HepG2 (cell line): Measurements from ENCODE around the gene GPR137. TPM values are rescaled to one million over a fixed set of nuclear protein-coding genes. Genes with fewer than 3 reads are reported as not detected.

Source experiments
- FOXO1 ChIP-seq: sonication (generic); formaldehyde crosslinking; IDR thresholded peaks from 2 replicates; pipeline ENCODE4 v1.4.0; 2020; ENCODE audit warnings: missing genetic modification reagents
- HDAC1 ChIP-seq: sonication (generic); formaldehyde crosslinking; IDR thresholded peaks from 2 replicates; pipeline ENCODE4 v1.5.1; 2020; ENCODE audit warnings: mild to moderate bottlenecking, missing genetic modification reagents
- JARID2 ChIP-seq: sonication (generic); formaldehyde crosslinking; IDR thresholded peaks from 2 replicates; pipeline ENCODE4 v1.8.1; 2023; ENCODE audit warnings: missing genetic modification reagents, inconsistent platforms; ENCODE audit not compliant: insufficient replicate concordance
- KDM6A ChIP-seq: IDR thresholded peaks from 2 replicates; pipeline ENCODE4 v1.6.1; 2016; ENCODE audit warnings: low read depth
- MIER3 ChIP-seq: IDR thresholded peaks from 2 replicates; pipeline ENCODE4 v1.6.1; 2016; ENCODE audit warnings: missing compliant biosample characterization, borderline replicate concordance
- NFE2L1 ChIP-seq: sonication (generic); formaldehyde crosslinking; IDR thresholded peaks from 2 replicates; pipeline ENCODE4 v1.4.0; 2020; ENCODE audit warnings: missing genetic modification reagents, mild to moderate bottlenecking, borderline replicate concordance
- PITX1 ChIP-seq: sonication (generic); formaldehyde crosslinking; IDR thresholded peaks from 2 replicates; pipeline ENCODE4 v1.5.1; 2020; ENCODE audit warnings: mild to moderate bottlenecking, missing genetic modification reagents
- RNF2 ChIP-seq: fragments of 450-650 bp; conservative IDR thresholded peaks from 2 replicates; pipeline ENCODE4 v1.6.1; 2016; ENCODE audit warnings: low read depth
- SPEN ChIP-seq: sonication (generic); formaldehyde crosslinking; IDR thresholded peaks from 2 replicates; pipeline ENCODE4 v1.5.1; 2020; ENCODE audit warnings: low read depth, mild to moderate bottlenecking, missing genetic modification reagents
- ZNF484 ChIP-seq: sonication (generic); formaldehyde crosslinking; IDR thresholded peaks from 2 replicates; pipeline ENCODE4 v1.5.1; 2020; ENCODE audit warnings: mild to moderate bottlenecking, low read depth, missing genetic modification reagents, borderline replicate concordance
- ZNF562 ChIP-seq: sonication (generic); formaldehyde crosslinking; IDR thresholded peaks from 2 replicates; pipeline ENCODE4 v1.8.0; 2022; ENCODE audit warnings: missing genetic modification reagents, borderline replicate concordance
- ZNF720 ChIP-seq: sonication (generic); formaldehyde crosslinking; IDR thresholded peaks from 2 replicates; pipeline ENCODE4 v1.4.0; 2020; ENCODE audit warnings: missing genetic modification reagents
- ZNF776 ChIP-seq: sonication (generic); formaldehyde crosslinking; IDR thresholded peaks from 2 replicates; pipeline ENCODE4 v1.4.0; 2020; ENCODE audit warnings: mild to moderate bottlenecking, missing genetic modification reagents
- polyA plus RNA-seq, 8 experiments: library from polyadenylated mRNA; depleted of rRNA in 3 of 8; stranded (reverse) in 7 of 8; unstranded in 1 of 8; fragments of >200 nt; fragmentation: Illumina TruSeq in 4 of 8; extraction: Trizol in 4 of 8; gene quantifications; 2 replicates each; pipeline versions ENCODE4 v1.2.1 to v1.2.3, GENCODE V29; 2011 to 2016; ENCODE audit warnings: low read depth in 4 of 8, missing spikeins in 1 of 8, mixed read lengths in 1 of 8; ENCODE audit not compliant: insufficient read depth in 1 of 8
- total RNA-seq, 5 experiments: library from RNA; depleted of rRNA; stranded (reverse); fragments of >200 nt; fragmentation: Illumina TruSeq; extraction: Trizol; gene quantifications; 2 replicates each; pipeline ENCODE4 v1.2.3, GENCODE V29; 2016; ENCODE audit warnings: low read depth in 1 of 5
- TF ChIP-seq, protein P1 (sequence below): sonication (generic); formaldehyde crosslinking; IDR thresholded peaks from 2 replicates; pipeline ENCODE4 v1.5.0; 2020; ENCODE audit warnings: mild to moderate bottlenecking, missing genetic modification reagents, borderline replicate concordance
- TF ChIP-seq, protein P2 (sequence below): sonication (generic); formaldehyde crosslinking; IDR thresholded peaks from 2 replicates; pipeline ENCODE4; 2020; ENCODE audit warnings: missing genetic modification reagents, mild to moderate bottlenecking, borderline replicate concordance
- TF ChIP-seq, protein P3 (sequence below): sonication (generic); formaldehyde crosslinking; IDR thresholded peaks from 2 replicates; pipeline ENCODE4 v1.5.1; 2020; ENCODE audit warnings: missing genetic modification reagents, mild to moderate bottlenecking, borderline replicate concordance
- TF ChIP-seq, protein P4 (sequence below): IDR thresholded peaks from 2 replicates; pipeline ENCODE4 v1.6.1; 2016; ENCODE audit warnings: mild to moderate bottlenecking
- TF ChIP-seq, protein P5 (sequence below): sonication (generic); formaldehyde crosslinking; IDR thresholded peaks from 2 replicates; pipeline ENCODE4 v1.4.0; 2020; ENCODE audit warnings: mild to moderate bottlenecking, missing genetic modification reagents

GPR137 gene
- total and polyA plus RNA-seq, 2 of the 13 experiments (the other 11 are each of a cell fraction or from before 2014, with no cell fraction given) = 8.5 to 13.2 TPM

- TF ChIP-seq, protein P1, sequence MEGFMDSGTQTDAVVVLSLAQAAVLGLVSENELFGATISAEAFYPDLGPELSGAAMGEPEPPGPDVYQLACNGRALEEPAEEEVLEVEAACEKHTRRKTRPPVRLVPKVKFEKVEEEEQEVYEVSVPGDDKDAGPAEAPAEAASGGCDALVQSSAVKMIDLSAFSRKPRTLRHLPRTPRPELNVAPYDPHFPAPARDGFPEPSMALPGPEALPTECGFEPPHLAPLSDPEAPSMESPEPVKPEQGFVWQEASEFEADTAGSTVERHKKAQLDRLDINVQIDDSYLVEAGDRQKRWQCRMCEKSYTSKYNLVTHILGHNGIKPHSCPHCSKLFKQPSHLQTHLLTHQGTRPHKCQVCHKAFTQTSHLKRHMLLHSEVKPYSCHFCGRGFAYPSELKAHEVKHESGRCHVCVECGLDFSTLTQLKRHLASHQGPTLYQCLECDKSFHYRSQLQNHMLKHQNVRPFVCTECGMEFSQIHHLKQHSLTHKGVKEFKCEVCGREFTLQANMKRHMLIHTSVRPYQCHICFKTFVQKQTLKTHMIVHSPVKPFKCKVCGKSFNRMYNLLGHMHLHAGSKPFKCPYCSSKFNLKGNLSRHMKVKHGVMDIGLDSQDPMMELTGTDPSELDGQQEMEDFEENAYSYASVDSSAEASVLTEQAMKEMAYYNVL = no peak
- no peak for TF ChIP-seq JARID2 (CRISPR knock-in tag)
- TF ChIP-seq, protein P2, sequence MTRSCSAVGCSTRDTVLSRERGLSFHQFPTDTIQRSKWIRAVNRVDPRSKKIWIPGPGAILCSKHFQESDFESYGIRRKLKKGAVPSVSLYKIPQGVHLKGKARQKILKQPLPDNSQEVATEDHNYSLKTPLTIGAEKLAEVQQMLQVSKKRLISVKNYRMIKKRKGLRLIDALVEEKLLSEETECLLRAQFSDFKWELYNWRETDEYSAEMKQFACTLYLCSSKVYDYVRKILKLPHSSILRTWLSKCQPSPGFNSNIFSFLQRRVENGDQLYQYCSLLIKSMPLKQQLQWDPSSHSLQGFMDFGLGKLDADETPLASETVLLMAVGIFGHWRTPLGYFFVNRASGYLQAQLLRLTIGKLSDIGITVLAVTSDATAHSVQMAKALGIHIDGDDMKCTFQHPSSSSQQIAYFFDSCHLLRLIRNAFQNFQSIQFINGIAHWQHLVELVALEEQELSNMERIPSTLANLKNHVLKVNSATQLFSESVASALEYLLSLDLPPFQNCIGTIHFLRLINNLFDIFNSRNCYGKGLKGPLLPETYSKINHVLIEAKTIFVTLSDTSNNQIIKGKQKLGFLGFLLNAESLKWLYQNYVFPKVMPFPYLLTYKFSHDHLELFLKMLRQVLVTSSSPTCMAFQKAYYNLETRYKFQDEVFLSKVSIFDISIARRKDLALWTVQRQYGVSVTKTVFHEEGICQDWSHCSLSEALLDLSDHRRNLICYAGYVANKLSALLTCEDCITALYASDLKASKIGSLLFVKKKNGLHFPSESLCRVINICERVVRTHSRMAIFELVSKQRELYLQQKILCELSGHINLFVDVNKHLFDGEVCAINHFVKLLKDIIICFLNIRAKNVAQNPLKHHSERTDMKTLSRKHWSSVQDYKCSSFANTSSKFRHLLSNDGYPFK = no peak
- no peak; the same call in 1 of the 2 replicates for TF ChIP-seq KDM6A (CRISPR knock-in tag)
- TF ChIP-seq ZNF720 (CRISPR knock-in tag) = no peak
- TF ChIP-seq RNF2 = no peak
- no peak for TF ChIP-seq ZNF562
- TF ChIP-seq FOXO1 (CRISPR knock-in tag) = no peak
- no peak for TF ChIP-seq MIER3 (CRISPR knock-in tag)
- 0 out of 2 replicates have a peak, but pooled peaks have one; percentile 40 for TF ChIP-seq HDAC1 (CRISPR knock-in tag)
- TF ChIP-seq ZNF776 (CRISPR knock-in tag) = 0 out of 2 replicates have a peak, but pooled peaks have one; percentile 64
- no peak for TF ChIP-seq NFE2L1 (CRISPR knock-in tag)
- TF ChIP-seq, protein P3, sequence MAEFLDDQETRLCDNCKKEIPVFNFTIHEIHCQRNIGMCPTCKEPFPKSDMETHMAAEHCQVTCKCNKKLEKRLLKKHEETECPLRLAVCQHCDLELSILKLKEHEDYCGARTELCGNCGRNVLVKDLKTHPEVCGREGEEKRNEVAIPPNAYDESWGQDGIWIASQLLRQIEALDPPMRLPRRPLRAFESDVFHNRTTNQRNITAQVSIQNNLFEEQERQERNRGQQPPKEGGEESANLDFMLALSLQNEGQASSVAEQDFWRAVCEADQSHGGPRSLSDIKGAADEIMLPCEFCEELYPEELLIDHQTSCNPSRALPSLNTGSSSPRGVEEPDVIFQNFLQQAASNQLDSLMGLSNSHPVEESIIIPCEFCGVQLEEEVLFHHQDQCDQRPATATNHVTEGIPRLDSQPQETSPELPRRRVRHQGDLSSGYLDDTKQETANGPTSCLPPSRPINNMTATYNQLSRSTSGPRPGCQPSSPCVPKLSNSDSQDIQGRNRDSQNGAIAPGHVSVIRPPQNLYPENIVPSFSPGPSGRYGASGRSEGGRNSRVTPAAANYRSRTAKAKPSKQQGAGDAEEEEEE = no peak
- TF ChIP-seq, protein P4, sequence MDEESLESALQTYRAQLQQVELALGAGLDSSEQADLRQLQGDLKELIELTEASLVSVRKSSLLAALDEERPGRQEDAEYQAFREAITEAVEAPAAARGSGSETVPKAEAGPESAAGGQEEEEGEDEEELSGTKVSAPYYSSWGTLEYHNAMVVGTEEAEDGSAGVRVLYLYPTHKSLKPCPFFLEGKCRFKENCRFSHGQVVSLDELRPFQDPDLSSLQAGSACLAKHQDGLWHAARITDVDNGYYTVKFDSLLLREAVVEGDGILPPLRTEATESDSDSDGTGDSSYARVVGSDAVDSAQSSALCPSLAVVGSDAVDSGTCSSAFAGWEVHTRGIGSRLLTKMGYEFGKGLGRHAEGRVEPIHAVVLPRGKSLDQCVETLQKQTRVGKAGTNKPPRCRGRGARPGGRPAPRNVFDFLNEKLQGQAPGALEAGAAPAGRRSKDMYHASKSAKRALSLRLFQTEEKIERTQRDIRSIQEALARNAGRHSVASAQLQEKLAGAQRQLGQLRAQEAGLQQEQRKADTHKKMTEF (CRISPR knock-in tag) = no peak
- TF ChIP-seq SPEN (CRISPR knock-in tag) = no peak
- TF ChIP-seq ZNF484 (CRISPR knock-in tag) = no peak
- no peak for TF ChIP-seq PITX1 (CRISPR knock-in tag)
- TF ChIP-seq, protein P5, sequence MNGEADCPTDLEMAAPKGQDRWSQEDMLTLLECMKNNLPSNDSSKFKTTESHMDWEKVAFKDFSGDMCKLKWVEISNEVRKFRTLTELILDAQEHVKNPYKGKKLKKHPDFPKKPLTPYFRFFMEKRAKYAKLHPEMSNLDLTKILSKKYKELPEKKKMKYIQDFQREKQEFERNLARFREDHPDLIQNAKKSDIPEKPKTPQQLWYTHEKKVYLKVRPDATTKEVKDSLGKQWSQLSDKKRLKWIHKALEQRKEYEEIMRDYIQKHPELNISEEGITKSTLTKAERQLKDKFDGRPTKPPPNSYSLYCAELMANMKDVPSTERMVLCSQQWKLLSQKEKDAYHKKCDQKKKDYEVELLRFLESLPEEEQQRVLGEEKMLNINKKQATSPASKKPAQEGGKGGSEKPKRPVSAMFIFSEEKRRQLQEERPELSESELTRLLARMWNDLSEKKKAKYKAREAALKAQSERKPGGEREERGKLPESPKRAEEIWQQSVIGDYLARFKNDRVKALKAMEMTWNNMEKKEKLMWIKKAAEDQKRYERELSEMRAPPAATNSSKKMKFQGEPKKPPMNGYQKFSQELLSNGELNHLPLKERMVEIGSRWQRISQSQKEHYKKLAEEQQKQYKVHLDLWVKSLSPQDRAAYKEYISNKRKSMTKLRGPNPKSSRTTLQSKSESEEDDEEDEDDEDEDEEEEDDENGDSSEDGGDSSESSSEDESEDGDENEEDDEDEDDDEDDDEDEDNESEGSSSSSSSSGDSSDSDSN (CRISPR knock-in tag) = no peak; the same call in 1 of the 2 replicates
Measured at GRCh38 chr11:64306876-64307622, 21.4 kb downstream of the GPR137 start (continued).
